IMR-90 (cell line): ENCODE data around the gene PNPLA1. TPM values are rescaled to one million over a fixed set of nuclear protein-coding genes. Genes with fewer than 3 reads are reported as not detected.

ENCODE experiments used
- ATAC-seq: fragments of 200-7000 bp; cut with Tn5 transposase; 2 replicates; pipeline ENCODE4 v1.9.1; 2020; ENCODE audit warnings: low read depth, mild to moderate bottlenecking, moderate library complexity
- BruUV-seq: library from RNA; stranded (reverse); fragments of 400-500 nt; replicated peaks from 2 replicates; lab custom pipeline; 2021; lab: Mats Ljungman, UMichigan
- CTCF ChIA-PET: fragments of 300-600 bp; formaldehyde crosslinking; extraction: SDS; loops from one replicate; lab custom pipeline; 2021; ENCODE audit warnings: antibody characterized with exemption; lab: Yijun Ruan, JAX
- POLR2A ChIA-PET: fragments of 300-600 bp; sonication (Branson Sonifier 250); formaldehyde crosslinking; loops from one replicate; lab custom pipeline; 2022; ENCODE audit warnings: antibody characterized with exemption; ENCODE audit not compliant: unreplicated experiment; lab: Charles Lee
- DNase-seq: peaks from one replicate; pipeline ENCODE4 v3.0.0; 2013
- H2AFZ ChIP-seq: replicated peaks from 2 replicates; pipeline ENCODE3; 2013; ENCODE audit warnings: low read length, mild to moderate bottlenecking; ENCODE audit not compliant: poor library complexity
- H2AK5ac ChIP-seq: 2 replicates; pipeline ENCODE4 v1.6.1; 2013; ENCODE audit warnings: low read depth, low read length, inconsistent platforms
- H2AK9ac ChIP-seq: replicated peaks from 2 replicates; pipeline ENCODE3; 2013; ENCODE audit warnings: mild to moderate bottlenecking, low read depth, low read length, moderate library complexity; ENCODE audit not compliant: poor library complexity
- H2BK120ac ChIP-seq: 2 replicates; pipeline ENCODE4 v1.6.1; 2013; ENCODE audit warnings: low read depth, low read length, inconsistent platforms
- H2BK15ac ChIP-seq: 3 replicates; pipeline ENCODE4 v1.6.1; 2013; ENCODE audit warnings: low read depth, low read length, inconsistent platforms
- H2BK20ac ChIP-seq: 2 replicates; pipeline ENCODE4 v1.6.1; 2013; ENCODE audit warnings: low read depth, mild to moderate bottlenecking, inconsistent platforms, low read length, moderate library complexity
- H2BK5ac ChIP-seq: 2 replicates; pipeline ENCODE4 v1.6.1; 2013; ENCODE audit warnings: mild to moderate bottlenecking, low read depth, low read length, inconsistent platforms; ENCODE audit not compliant: poor library complexity, severe bottlenecking
- H3K14ac ChIP-seq: replicated peaks from 2 replicates; pipeline ENCODE4 v1.6.1; 2013; ENCODE audit warnings: low read depth, low read length, inconsistent platforms
- H3K18ac ChIP-seq: 2 replicates; pipeline ENCODE4 v1.6.1; 2013; ENCODE audit warnings: low read depth, low read length, control low read depth
- H3K23ac ChIP-seq: 2 replicates; pipeline ENCODE4 v1.6.1; 2013; ENCODE audit warnings: low read depth, low read length, inconsistent platforms
- H3K27ac ChIP-seq: 2 replicates; pipeline ENCODE4 v1.5.1; 2013; ENCODE audit warnings: mild to moderate bottlenecking, control low read depth, low read length; ENCODE audit not compliant: insufficient read depth
- H3K27me3 ChIP-seq: 2 replicates; pipeline ENCODE4 v1.6.1; 2013; ENCODE audit warnings: low read length; ENCODE audit not compliant: control insufficient read depth, insufficient read depth
- H3K36me3 ChIP-seq: 2 replicates; pipeline ENCODE4 v1.6.1; 2013; ENCODE audit warnings: low read length, mixed read lengths; ENCODE audit not compliant: control insufficient read depth, insufficient read depth
- H3K4ac ChIP-seq: 2 replicates; pipeline ENCODE4 v1.6.1; 2013; ENCODE audit warnings: low read depth, low read length, inconsistent platforms
- H3K4me1 ChIP-seq: 2 replicates; pipeline ENCODE4 v1.6.1; 2013; ENCODE audit warnings: low read length, mixed read lengths; ENCODE audit not compliant: control insufficient read depth, insufficient read depth
- H3K4me2 ChIP-seq: 2 replicates; pipeline ENCODE4 v1.6.1; 2013; ENCODE audit warnings: low read depth, mild to moderate bottlenecking, control low read depth, low read length, moderate library complexity
- H3K4me3 ChIP-seq: 2 replicates; pipeline ENCODE4 v1.5.1; 2013; ENCODE audit warnings: low read depth, mild to moderate bottlenecking, control low read depth, low read length, moderate library complexity; ENCODE audit not compliant: insufficient read depth
- H3K56ac ChIP-seq: 2 replicates; pipeline ENCODE4 v1.6.1; 2013; ENCODE audit warnings: low read length, inconsistent platforms; ENCODE audit not compliant: insufficient read depth; ENCODE audit errors: extremely low read depth
- H3K79me1 ChIP-seq, 2 experiments: 2 replicates each; pipeline ENCODE4 v1.6.1; 2013; ENCODE audit warnings: low read length in 2 of 2, inconsistent platforms in 1 of 2, low read depth in 1 of 2
- H3K9ac ChIP-seq: 2 replicates; pipeline ENCODE4 v1.6.1; 2013; ENCODE audit warnings: low read depth, low read length, control low read depth
- H3K9me1 ChIP-seq: 2 replicates; pipeline ENCODE4 v1.6.1; 2013; ENCODE audit warnings: low read length, inconsistent platforms; ENCODE audit not compliant: insufficient read depth
- H3K9me3 ChIP-seq: 2 replicates; pipeline ENCODE4 v1.6.1; 2013; ENCODE audit warnings: low read length; ENCODE audit not compliant: control insufficient read depth, insufficient read depth
- H4K20me1 ChIP-seq: 2 replicates; pipeline ENCODE4 v1.6.1; 2013; ENCODE audit warnings: low read length, inconsistent platforms; ENCODE audit not compliant: insufficient read depth
- H4K5ac ChIP-seq: 2 replicates; pipeline ENCODE4 v1.6.1; 2013; ENCODE audit warnings: mild to moderate bottlenecking, low read depth, low read length, control low read depth
- H4K8ac ChIP-seq, 2 experiments: 2 replicates each; pipeline ENCODE4 v1.6.1; 2013; ENCODE audit warnings: low read depth in 2 of 2, low read length in 2 of 2, control low read depth in 1 of 2, inconsistent platforms in 1 of 2
- H4K91ac ChIP-seq: 2 replicates; pipeline ENCODE4 v1.6.1; 2013; ENCODE audit warnings: low read depth, low read length, inconsistent platforms; ENCODE audit not compliant: insufficient read depth
- CEBPB ChIP-seq: IDR thresholded peaks from 2 replicates; pipeline ENCODE4 v1.6.1; 2012; ENCODE audit warnings: low read depth, low read length, improper control_type of control experiment
- FOS ChIP-seq: fragments of 150-350 bp; IDR thresholded peaks from 2 replicates; pipeline ENCODE4 v1.6.1; 2016; ENCODE audit warnings: low read depth, low read length
- MAFK ChIP-seq: IDR thresholded peaks from 2 replicates; pipeline ENCODE4 v1.6.1; 2012; ENCODE audit warnings: low read depth, low read length, improper control_type of control experiment
- MXI1 ChIP-seq: IDR thresholded peaks from 2 replicates; pipeline ENCODE4 v1.6.1; 2012; ENCODE audit warnings: low read depth, mild to moderate bottlenecking, low read length, moderate library complexity, borderline replicate concordance
- NFE2L2 ChIP-seq: fragments of 150-350 bp; IDR thresholded peaks from 2 replicates; pipeline ENCODE4 v1.6.1; 2016; ENCODE audit warnings: low read depth, mild to moderate bottlenecking, low read length
- POLR2A ChIP-seq: IDR thresholded peaks from 2 replicates; pipeline ENCODE4 v1.6.1; 2012; ENCODE audit warnings: mild to moderate bottlenecking, low read depth, low read length
- RAD21 ChIP-seq: IDR thresholded peaks from 2 replicates; pipeline ENCODE4 v1.6.1; 2012; ENCODE audit warnings: low read length, improper control_type of control experiment
- RFX5 ChIP-seq: IDR thresholded peaks from 2 replicates; pipeline ENCODE4 v1.8.0; 2012; ENCODE audit warnings: low read depth, mild to moderate bottlenecking, low read length, moderate library complexity
- SMC3 ChIP-seq: fragments of 150-350 bp; IDR thresholded peaks from 2 replicates; pipeline ENCODE4 v1.6.1; 2016; ENCODE audit warnings: low read depth, mild to moderate bottlenecking, antibody characterized with exemption, low read length, moderate library complexity
- WGBS, 2 experiments: methylation state at CpG; one replicate each; pipeline versions ENCODE4 v1.1.5 to v1.1.7; 2013; ENCODE audit warnings: missing lambda C conversion rate in 2 of 2; ENCODE audit not compliant: insufficient read length in 1 of 2; ENCODE audit errors: extremely low coverage in 2 of 2; 5-methylcytosine and 5-hydroxymethylcytosine counted together
- dilution Hi-C: fragments of 300-500 bp; cut with HindIII; formaldehyde crosslinking; loops from one replicate; pipeline ENCODE4 v1.14.3; 2018; ENCODE audit warnings: low sequenced_read_pairs; ENCODE audit not compliant: unreplicated experiment
- in situ Hi-C: fragments of 300-500 bp; cut with MboI; formaldehyde crosslinking; loops from 3 replicates; pipeline ENCODE4 v1.14.3; 2019; ENCODE audit warnings: low sequenced_read_pairs, inconsistent platforms, mixed read lengths
- intact Hi-C: fragments of 100-400 bp; cut with micrococcal nuclease; formaldehyde crosslinking; loops from 2 replicates; pipeline ENCODE4 v1.10.0; 2022
- polyA plus RNA-seq, 3 experiments: library from polyadenylated mRNA; depleted of rRNA; stranded (reverse); fragments of >200 nt; gene quantifications; 2 replicates each; pipeline ENCODE4 v1.2.3, GENCODE V29; 2012; ENCODE audit warnings: low replicate concordance in 1 of 3
- total RNA-seq: library from RNA; depleted of rRNA; stranded (reverse); fragments of >200 nt; gene quantifications from 2 replicates; pipeline ENCODE4 v1.2.3, GENCODE V29; 2012
- TF ChIP-seq, protein P1 (sequence below): conservative IDR thresholded peaks from 2 replicates; pipeline ENCODE4 v1.5.1; 2012; ENCODE audit warnings: mild to moderate bottlenecking, low read depth, low read length, improper control_type of control experiment
- TF ChIP-seq, protein P2 (sequence below): fragments of 150-350 bp; IDR thresholded peaks from 2 replicates; pipeline ENCODE4 v1.6.1; 2017; ENCODE audit warnings: mild to moderate bottlenecking, antibody characterized with exemption, low read length, low read depth
- TF ChIP-seq, protein P3 (sequence below): fragments of 150-350 bp; IDR thresholded peaks from 2 replicates; pipeline ENCODE4 v1.6.1; 2016; ENCODE audit warnings: low read depth, mild to moderate bottlenecking, low read length, moderate library complexity, borderline replicate concordance

The PNPLA1 gene
- total and polyA plus RNA-seq, 2 of the 4 experiments (the other 2 are of a cell fraction): not detected

DNA sequence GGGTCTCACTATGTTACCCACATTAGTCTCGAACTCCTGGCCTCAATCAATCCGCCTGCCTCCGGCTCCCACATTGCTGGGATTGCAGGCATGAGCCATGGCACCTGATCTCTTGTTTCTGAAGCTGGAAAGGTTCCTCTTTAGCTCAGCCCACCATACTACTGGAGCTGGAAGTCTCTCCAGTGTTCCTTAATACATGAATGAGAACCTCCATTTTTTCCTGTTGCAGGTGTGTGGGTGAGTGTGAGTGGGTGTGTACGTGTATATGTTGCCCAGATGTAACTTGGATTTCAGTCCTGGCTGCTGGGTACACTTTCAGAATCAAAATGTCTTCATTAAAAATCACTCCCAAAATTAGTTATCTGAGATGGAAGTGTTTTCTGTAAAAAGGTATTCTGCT, 11.1 kb downstream of the PNPLA1 start:
- intact Hi-C loops (no loop called here), dilution Hi-C loops (no loop called here), in situ Hi-C loops (no loop called here)
- H3K4me3 ChIP-seq: no peak overlapping the region
- ATAC-seq: no peak
- H3K27ac ChIP-seq: no peak overlapping the region
- no peaks in the 10 kb centered on the region for H3K9me3 ChIP-seq
- no peak overlapping the region for H4K5ac ChIP-seq
- no TSS peak for BruUV-seq
- H3K4ac ChIP-seq: no peak overlapping the region
- no peak overlapping the region for H3K14ac ChIP-seq
- H2AFZ ChIP-seq: no peak overlapping the region
- peaks cover 76% of the 10 kb centered on the region for H3K27me3 ChIP-seq
- H2AK9ac ChIP-seq: no peak overlapping the region
- H3K23ac ChIP-seq: no peak overlapping the region
- H2AK5ac ChIP-seq: no peak overlapping the region
- H3K9me1 ChIP-seq: no peaks in the 10 kb centered on the region
- WGBS, 2 experiments: no CpG with 5 or more reads among the region's 4 CpGs
- no peak overlapping the region for H4K91ac ChIP-seq
- ChIA-PET POLR2A (no interaction called here), CTCF (no interaction called here)
- H2BK20ac ChIP-seq: no peak overlapping the region
- H4K20me1 ChIP-seq: no peaks in the 10 kb centered on the region
- H2BK120ac ChIP-seq: no peak overlapping the region
- H2BK5ac ChIP-seq: no peak overlapping the region
- H3K56ac ChIP-seq: no peak overlapping the region
- H4K8ac ChIP-seq: no peak overlapping the region
- no peak overlapping the region for H3K4me2 ChIP-seq
- TF ChIP-seq FOS: no peak
- TF ChIP-seq RFX5: no peak
- no peak for TF ChIP-seq RAD21
- no peak for TF ChIP-seq MAFK
- TF ChIP-seq, protein P1, sequence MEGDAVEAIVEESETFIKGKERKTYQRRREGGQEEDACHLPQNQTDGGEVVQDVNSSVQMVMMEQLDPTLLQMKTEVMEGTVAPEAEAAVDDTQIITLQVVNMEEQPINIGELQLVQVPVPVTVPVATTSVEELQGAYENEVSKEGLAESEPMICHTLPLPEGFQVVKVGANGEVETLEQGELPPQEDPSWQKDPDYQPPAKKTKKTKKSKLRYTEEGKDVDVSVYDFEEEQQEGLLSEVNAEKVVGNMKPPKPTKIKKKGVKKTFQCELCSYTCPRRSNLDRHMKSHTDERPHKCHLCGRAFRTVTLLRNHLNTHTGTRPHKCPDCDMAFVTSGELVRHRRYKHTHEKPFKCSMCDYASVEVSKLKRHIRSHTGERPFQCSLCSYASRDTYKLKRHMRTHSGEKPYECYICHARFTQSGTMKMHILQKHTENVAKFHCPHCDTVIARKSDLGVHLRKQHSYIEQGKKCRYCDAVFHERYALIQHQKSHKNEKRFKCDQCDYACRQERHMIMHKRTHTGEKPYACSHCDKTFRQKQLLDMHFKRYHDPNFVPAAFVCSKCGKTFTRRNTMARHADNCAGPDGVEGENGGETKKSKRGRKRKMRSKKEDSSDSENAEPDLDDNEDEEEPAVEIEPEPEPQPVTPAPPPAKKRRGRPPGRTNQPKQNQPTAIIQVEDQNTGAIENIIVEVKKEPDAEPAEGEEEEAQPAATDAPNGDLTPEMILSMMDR: no peak
- TF ChIP-seq, protein P2, sequence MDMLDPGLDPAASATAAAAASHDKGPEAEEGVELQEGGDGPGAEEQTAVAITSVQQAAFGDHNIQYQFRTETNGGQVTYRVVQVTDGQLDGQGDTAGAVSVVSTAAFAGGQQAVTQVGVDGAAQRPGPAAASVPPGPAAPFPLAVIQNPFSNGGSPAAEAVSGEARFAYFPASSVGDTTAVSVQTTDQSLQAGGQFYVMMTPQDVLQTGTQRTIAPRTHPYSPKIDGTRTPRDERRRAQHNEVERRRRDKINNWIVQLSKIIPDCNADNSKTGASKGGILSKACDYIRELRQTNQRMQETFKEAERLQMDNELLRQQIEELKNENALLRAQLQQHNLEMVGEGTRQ: no peak
- no peak for TF ChIP-seq POLR2A
- TF ChIP-seq NFE2L2: no peak
- TF ChIP-seq CEBPB: no peak
- TF ChIP-seq SMC3: no peak
- TF ChIP-seq MXI1: no peak
- TF ChIP-seq, protein P3, sequence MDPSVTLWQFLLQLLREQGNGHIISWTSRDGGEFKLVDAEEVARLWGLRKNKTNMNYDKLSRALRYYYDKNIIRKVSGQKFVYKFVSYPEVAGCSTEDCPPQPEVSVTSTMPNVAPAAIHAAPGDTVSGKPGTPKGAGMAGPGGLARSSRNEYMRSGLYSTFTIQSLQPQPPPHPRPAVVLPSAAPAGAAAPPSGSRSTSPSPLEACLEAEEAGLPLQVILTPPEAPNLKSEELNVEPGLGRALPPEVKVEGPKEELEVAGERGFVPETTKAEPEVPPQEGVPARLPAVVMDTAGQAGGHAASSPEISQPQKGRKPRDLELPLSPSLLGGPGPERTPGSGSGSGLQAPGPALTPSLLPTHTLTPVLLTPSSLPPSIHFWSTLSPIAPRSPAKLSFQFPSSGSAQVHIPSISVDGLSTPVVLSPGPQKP: no peak
- no peak for DNase-seq
- no peak overlapping the region for H3K9ac ChIP-seq
- no peaks in the 10 kb centered on the region for H3K36me3 ChIP-seq
- H3K4me1 ChIP-seq: no peaks in the 10 kb centered on the region
- no peak overlapping the region for H2BK15ac ChIP-seq
- H3K79me1 ChIP-seq: no peaks in the 10 kb centered on the region
- no peak overlapping the region for H3K18ac ChIP-seq
